ENCODE data around the gene ERI2. TPM values are rescaled to one million over a fixed set of nuclear protein-coding genes. Genes with fewer than 3 reads are reported as not detected.
"Not testable (repeated sequence)": the region's sequence is repeated elsewhere in the genome, so short reads cannot be mapped to it uniquely, and the experiment has no call there.

ERI2 gene
- total RNA-seq, 4 donors from 2014 or later, result 11.0 to 21.8 (median 18.0) TPM

DNA sequence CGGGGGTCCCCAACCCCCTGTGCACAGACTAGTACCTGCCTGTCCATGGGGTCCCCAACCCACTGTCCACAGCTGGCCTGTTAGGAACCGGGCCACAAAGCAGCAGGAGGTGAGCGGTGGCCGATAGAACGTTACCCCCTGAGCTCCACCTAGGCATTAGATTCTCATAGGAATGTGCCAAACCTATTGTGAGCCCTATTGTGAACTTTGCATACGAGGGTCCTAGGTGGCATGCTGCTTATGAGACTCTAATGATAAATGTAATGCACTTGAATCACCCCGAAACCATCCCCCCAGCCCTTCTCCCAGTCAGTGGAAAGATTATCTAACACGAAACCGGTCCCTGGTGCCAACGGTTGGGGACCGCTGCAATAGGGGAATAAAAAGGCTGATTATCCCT, 1.6 kb upstream of the ERI2 start:
- no peaks in the 10 kb centered on the region for H3K9me3 ChIP-seq
- 93% methylated on average over 10 of the region's 11 CpGs for WGBS
- TF ChIP-seq EP300 (IDR thresholded peaks at IDR 0.05), result no peak
- no peak for TF ChIP-seq POLR2A (IDR thresholded peaks at IDR 0.05)
- TF ChIP-seq POLR2AphosphoS5 (IDR thresholded peaks at IDR 0.05), result no peak
- TF ChIP-seq, protein P1, sequence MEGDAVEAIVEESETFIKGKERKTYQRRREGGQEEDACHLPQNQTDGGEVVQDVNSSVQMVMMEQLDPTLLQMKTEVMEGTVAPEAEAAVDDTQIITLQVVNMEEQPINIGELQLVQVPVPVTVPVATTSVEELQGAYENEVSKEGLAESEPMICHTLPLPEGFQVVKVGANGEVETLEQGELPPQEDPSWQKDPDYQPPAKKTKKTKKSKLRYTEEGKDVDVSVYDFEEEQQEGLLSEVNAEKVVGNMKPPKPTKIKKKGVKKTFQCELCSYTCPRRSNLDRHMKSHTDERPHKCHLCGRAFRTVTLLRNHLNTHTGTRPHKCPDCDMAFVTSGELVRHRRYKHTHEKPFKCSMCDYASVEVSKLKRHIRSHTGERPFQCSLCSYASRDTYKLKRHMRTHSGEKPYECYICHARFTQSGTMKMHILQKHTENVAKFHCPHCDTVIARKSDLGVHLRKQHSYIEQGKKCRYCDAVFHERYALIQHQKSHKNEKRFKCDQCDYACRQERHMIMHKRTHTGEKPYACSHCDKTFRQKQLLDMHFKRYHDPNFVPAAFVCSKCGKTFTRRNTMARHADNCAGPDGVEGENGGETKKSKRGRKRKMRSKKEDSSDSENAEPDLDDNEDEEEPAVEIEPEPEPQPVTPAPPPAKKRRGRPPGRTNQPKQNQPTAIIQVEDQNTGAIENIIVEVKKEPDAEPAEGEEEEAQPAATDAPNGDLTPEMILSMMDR (IDR thresholded peaks at IDR 0.05), result no peak
- H3K4me3 ChIP-seq, result no peak overlapping the region
- no peak for DNase-seq (ENCODE audit: low spot score in 2 of 2)
- no peak overlapping the region for H3K27ac ChIP-seq
- peaks cover 16% of the 10 kb centered on the region for H3K4me1 ChIP-seq
- H3K27me3 ChIP-seq, result no peaks in the 10 kb centered on the region
- no peaks in the 10 kb centered on the region for H3K36me3 ChIP-seq

DNA sequence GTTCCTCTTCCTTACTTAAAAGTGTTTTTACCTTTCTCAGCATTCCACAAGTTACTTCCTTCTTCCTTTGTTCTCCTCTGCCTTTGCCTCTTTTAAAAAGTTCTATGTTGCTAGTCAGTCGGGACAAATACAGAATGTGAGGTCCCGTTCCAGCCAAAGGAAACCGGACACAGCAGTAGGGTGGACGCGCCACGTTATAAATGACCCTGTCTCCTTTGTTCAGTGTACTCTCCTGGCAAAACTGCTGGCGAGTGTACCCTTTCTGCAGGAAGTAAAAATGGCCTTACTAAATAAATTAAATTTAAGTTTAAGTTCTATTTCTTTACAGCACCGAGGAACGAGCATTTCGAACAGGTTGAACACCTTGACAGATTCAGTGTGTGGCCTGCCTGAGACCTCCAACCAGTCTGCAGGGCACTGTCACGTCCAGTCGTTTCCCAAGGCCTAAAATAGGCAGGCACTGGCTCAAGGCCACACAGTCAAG, 546 bp downstream of the ERI2 start:
- H3K9me3 ChIP-seq; H3K36me3 ChIP-seq; DNase-seq (ENCODE audit: low spot score in 2 of 2); H3K27me3 ChIP-seq: not testable (repeated sequence)
- Histone ChIP-seq H3K4me1 (peaks cover 16% of the 10 kb centered on the region), H3K27ac (peak overlapping the region; percentile 80), H3K4me3 (peak overlapping the region; percentile 60)
- WGBS, result 12% methylated on average over 12 of the region's 12 CpGs

DNA sequence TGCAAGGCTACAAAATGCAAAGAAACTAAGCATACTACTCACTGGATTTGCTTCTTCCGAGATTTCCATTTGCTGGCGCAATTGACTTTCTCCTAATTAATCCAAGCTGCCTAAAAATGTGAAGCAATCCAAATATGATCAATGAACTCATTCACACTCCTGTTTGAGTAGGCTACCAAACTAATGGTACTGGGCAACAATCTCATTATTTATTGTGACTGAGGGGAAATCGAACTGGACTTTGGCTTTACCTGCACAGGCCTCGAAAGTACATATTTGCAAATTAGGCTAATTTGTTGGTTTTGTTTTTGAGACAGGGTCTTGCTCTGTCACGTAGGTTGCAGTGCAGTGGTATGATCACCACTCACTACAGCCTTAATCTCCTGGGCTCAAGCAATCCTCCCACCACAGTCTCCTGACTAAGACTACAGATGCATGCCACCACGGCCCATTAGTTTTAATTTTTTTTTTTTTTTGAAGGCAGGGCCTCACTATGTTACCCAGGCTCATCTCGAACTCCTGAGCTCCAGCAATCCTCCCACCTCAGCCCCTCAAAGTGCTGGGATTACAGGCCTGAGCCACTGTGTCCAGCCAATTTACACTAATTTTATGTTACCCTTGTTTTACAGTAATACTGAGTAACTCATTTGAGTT, 2.6 kb downstream of the ERI2 start:
- no peaks in the 10 kb centered on the region for H3K9me3 ChIP-seq
- H3K4me1 ChIP-seq, result peaks cover 16% of the 10 kb centered on the region
- TF ChIP-seq POLR2AphosphoS5 (IDR thresholded peaks at IDR 0.05), result no peak
- TF ChIP-seq, protein P1 (IDR thresholded peaks at IDR 0.05), result no peak
- no peak for TF ChIP-seq POLR2A (IDR thresholded peaks at IDR 0.05)
- TF ChIP-seq EP300 (IDR thresholded peaks at IDR 0.05), result no peak
- WGBS, result 86% methylated on average over 7 of the region's 7 CpGs
- H3K27me3 ChIP-seq, result no peaks in the 10 kb centered on the region
- no peak for DNase-seq (ENCODE audit: low spot score in 2 of 2)
- H3K36me3 ChIP-seq, result peaks cover 11% of the 10 kb centered on the region
- H3K4me3 ChIP-seq, result no peak overlapping the region
- no peak overlapping the region for H3K27ac ChIP-seq

DNA sequence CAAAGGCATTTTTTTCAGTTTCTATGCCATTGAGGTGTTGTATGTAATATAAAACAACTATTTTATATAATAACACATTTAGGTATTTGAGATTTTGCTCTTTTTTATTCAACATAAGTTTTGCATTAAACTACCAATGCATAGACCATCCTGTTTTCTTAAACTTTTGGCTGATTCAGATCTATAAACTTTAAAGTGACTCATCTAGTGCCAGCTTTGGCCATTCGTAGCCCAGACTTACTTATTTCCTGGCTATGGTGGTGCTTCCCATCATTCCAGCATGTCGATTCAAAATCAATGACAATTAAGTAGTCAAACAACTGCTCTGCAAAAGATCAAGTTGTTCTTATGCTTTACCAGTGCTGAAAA, 3.1 kb downstream of the ERI2 start:
- TF ChIP-seq POLR2AphosphoS5 (IDR thresholded peaks at IDR 0.05), result no peak
- no peak for TF ChIP-seq POLR2A (IDR thresholded peaks at IDR 0.05)
- no peak for TF ChIP-seq EP300 (IDR thresholded peaks at IDR 0.05)
- TF ChIP-seq, protein P1 (IDR thresholded peaks at IDR 0.05), result no peak
- Histone ChIP-seq H3K36me3 (peaks cover 14% of the 10 kb centered on the region), H3K27me3 (no peaks in the 10 kb centered on the region), H3K4me1 (peaks cover 16% of the 10 kb centered on the region), H3K9me3 (no peaks in the 10 kb centered on the region), H3K27ac (no peak overlapping the region), H3K4me3 (no peak overlapping the region)
- no peak for DNase-seq (ENCODE audit: low spot score in 2 of 2)
- WGBS, result 78% methylated on average over 2 of the region's 2 CpGs

DNA sequence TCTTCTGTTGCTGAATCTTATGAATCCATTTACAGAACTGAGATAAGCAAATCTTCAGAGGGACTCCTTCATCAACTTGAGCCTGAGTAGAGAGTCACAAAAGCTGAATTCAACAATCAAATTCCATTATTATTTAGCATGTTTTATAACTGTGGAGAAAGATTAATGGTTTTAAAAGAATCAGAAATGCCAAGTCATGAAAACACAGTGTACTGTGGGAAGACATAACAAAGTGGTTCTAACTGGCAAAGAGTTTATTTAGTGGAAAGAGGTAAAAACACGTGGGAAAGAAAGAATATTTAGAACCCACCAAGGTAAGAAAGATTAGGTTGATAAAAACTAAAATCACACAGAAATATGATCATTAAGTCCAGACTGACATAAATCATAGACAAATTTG, 5.0 kb downstream of the ERI2 start:
- Histone ChIP-seq H3K36me3 (peaks cover 21% of the 10 kb centered on the region), H3K27ac (no peak overlapping the region), H3K4me3 (no peak overlapping the region), H3K4me1 (peaks cover 9% of the 10 kb centered on the region), H3K27me3 (no peaks in the 10 kb centered on the region), H3K9me3 (no peaks in the 10 kb centered on the region)
- 64% methylated on average over 1 of the region's 1 CpG for WGBS
- TF ChIP-seq, protein P1 (IDR thresholded peaks at IDR 0.05), result no peak
- no peak for DNase-seq (ENCODE audit: low spot score in 2 of 2)

DNA sequence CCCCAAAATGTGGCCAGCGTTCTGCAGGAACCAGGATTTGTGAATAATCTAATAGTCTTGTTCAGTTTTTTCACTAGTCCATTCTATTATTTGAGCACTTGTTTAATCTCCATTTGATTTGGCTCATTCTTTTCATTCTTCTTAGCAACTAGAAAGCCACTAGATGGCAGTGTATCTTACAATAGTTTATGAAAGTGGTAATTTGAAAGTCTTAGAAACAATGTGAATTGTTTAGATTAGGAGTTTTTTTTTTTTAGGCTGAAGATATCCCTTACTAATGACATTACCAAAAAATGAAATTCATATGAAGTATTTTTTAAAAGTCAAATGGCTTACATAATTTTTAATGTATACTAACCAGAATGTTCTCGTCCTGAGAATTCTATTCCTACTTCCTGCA, 6.7 kb downstream of the ERI2 start:
- no peaks in the 10 kb centered on the region for H3K4me1 ChIP-seq
- TF ChIP-seq, protein P1 (IDR thresholded peaks at IDR 0.05), result peak; percentile 18 to 45
- TF ChIP-seq POLR2AphosphoS5 (IDR thresholded peaks at IDR 0.05), result no peak
- WGBS, result 59% methylated on average over 2 of the region's 2 CpGs

More for the DNA sequence above, 6.7 kb downstream of the ERI2 start:
- Histone ChIP-seq H3K36me3 (peaks cover 21% of the 10 kb centered on the region), H3K27ac (no peak overlapping the region), H3K27me3 (no peaks in the 10 kb centered on the region), H3K9me3 (no peaks in the 10 kb centered on the region), H3K4me3 (no peak overlapping the region)
- no peak for DNase-seq (ENCODE audit: low spot score in 2 of 2)
